HEK293T (cell line): ENCODE measurements around the gene LRP1B.

Experiments
- ELF4 ChIP-seq: fragments of 450-650 bp; IDR thresholded peaks from 2 replicates; pipeline ENCODE4 v1.6.1; 2017; ENCODE audit warnings: antibody characterized with exemption
- SP1 ChIP-seq: fragments of 450-650 bp; IDR thresholded peaks from 2 replicates; pipeline ENCODE4 v1.6.1; 2017
- SUZ12 ChIP-seq: fragments of 450-650 bp; IDR thresholded peaks from 2 replicates; pipeline ENCODE4 v1.6.1; 2016; ENCODE audit warnings: mild to moderate bottlenecking
- ZNF384 ChIP-seq: fragments of 450-650 bp; IDR thresholded peaks from 2 replicates; pipeline ENCODE4 v1.6.1; 2016
- TF ChIP-seq, protein P1 (sequence below): fragments of 450-650 bp; IDR thresholded peaks from 2 replicates; pipeline ENCODE4 v1.6.1; 2016

DNA sequence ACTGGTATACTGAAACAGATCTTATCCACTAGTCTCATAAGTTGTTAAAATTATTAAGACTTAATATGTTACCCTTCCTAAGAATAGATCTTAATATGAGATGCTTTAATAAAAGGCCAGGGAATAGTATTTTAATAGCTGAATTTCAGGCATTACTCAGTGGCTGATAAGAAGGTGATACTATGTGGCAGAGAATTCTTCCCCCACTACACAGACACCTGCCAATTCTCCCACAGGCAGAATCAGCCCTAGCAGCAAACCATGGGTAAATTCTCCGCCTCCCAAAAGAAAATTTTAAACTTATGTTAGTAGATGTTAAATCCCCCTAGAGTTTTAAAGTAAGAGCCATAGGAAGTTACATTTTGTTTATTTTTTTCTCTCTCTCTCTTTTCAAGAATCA lies 888.8 kb downstream of the LRP1B start:
- no peak for TF ChIP-seq ZNF384
- no peak for TF ChIP-seq ELF4
- TF ChIP-seq SUZ12: no peak
- TF ChIP-seq, protein P1, sequence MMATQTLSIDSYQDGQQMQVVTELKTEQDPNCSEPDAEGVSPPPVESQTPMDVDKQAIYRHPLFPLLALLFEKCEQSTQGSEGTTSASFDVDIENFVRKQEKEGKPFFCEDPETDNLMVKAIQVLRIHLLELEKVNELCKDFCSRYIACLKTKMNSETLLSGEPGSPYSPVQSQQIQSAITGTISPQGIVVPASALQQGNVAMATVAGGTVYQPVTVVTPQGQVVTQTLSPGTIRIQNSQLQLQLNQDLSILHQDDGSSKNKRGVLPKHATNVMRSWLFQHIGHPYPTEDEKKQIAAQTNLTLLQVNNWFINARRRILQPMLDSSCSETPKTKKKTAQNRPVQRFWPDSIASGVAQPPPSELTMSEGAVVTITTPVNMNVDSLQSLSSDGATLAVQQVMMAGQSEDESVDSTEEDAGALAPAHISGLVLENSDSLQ: no peak
- TF ChIP-seq SP1: no peak
